H9 (cell line): Measurements from ENCODE around the gene EDIL3. TPM values are rescaled to one million over a fixed set of nuclear protein-coding genes. Genes with fewer than 3 reads are reported as not detected.

Experiments used
- DNase-seq: peaks from one replicate; pipeline ENCODE4 v3.0.0-alpha.2; 2017
- H2AFZ ChIP-seq: one replicate; pipeline ENCODE4 v1.6.1; 2013; ENCODE audit warnings: mild to moderate bottlenecking, low read length, control low read depth, moderate library complexity
- H2AK5ac ChIP-seq: 2 replicates; pipeline ENCODE4 v1.6.1; 2013; ENCODE audit warnings: low read length, control low read depth, mixed read lengths; ENCODE audit not compliant: insufficient read length
- H2BK120ac ChIP-seq: one replicate; pipeline ENCODE4 v1.6.1; 2013; ENCODE audit warnings: low read depth, mild to moderate bottlenecking, low read length, control low read depth, inconsistent platforms; ENCODE audit not compliant: poor library complexity, severe bottlenecking
- H2BK12ac ChIP-seq: 2 replicates; pipeline ENCODE4 v1.6.1; 2013; ENCODE audit warnings: low read length, control low read depth, mixed read lengths, low read depth; ENCODE audit not compliant: insufficient read length
- H2BK15ac ChIP-seq: 2 replicates; pipeline ENCODE4 v1.6.1; 2013; ENCODE audit warnings: low read depth, low read length, control low read depth
- H2BK20ac ChIP-seq: one replicate; pipeline ENCODE4 v1.6.1; 2013; ENCODE audit warnings: low read depth, mild to moderate bottlenecking, low read length, control low read depth, inconsistent platforms; ENCODE audit not compliant: poor library complexity, severe bottlenecking
- H2BK5ac ChIP-seq: 2 replicates; pipeline ENCODE4 v1.6.1; 2013; ENCODE audit warnings: low read length, control low read depth, mixed read lengths; ENCODE audit not compliant: insufficient read length
- H3K14ac ChIP-seq: 2 replicates; pipeline ENCODE4 v1.6.1; 2013; ENCODE audit warnings: low read length, control low read depth; ENCODE audit not compliant: insufficient read depth
- H3K18ac ChIP-seq: 2 replicates; pipeline ENCODE4 v1.6.1; 2013; ENCODE audit warnings: low read depth, mild to moderate bottlenecking, mixed read lengths, low read length, control low read depth; ENCODE audit not compliant: insufficient read length
- H3K23ac ChIP-seq: 2 replicates; pipeline ENCODE4 v1.6.1; 2013; ENCODE audit warnings: low read length, control low read depth, mixed read lengths, low read depth; ENCODE audit not compliant: insufficient read length
- H3K23me2 ChIP-seq: 2 replicates; pipeline ENCODE4 v1.6.1; 2013; ENCODE audit warnings: low read depth, mild to moderate bottlenecking, mixed read lengths, low read length, control low read depth; ENCODE audit not compliant: insufficient read length, poor library complexity, severe bottlenecking
- H3K27ac ChIP-seq: 2 replicates; pipeline ENCODE4 v1.5.1; 2013; ENCODE audit warnings: low read length, control low read depth, mixed read lengths, low read depth; ENCODE audit not compliant: insufficient read length
- H3K27me3 ChIP-seq: 2 replicates; pipeline ENCODE4 v1.6.1; 2013; ENCODE audit warnings: low read length, control low read depth, inconsistent platforms; ENCODE audit not compliant: insufficient read depth
- H3K4ac ChIP-seq: 2 replicates; pipeline ENCODE4 v1.6.1; 2013; ENCODE audit warnings: low read depth, mild to moderate bottlenecking, control low read depth, inconsistent platforms, low read length, moderate library complexity
- H3K4me1 ChIP-seq: 2 replicates; pipeline ENCODE4 v1.6.1; 2013; ENCODE audit warnings: low read length, control low read depth, inconsistent platforms; ENCODE audit not compliant: insufficient read depth
- H3K4me2 ChIP-seq: 2 replicates; pipeline ENCODE4 v1.6.1; 2013; ENCODE audit warnings: low read length, control low read depth, mixed read lengths; ENCODE audit not compliant: insufficient read length, insufficient read depth
- H3K56ac ChIP-seq: 2 replicates; pipeline ENCODE4 v1.6.1; 2013; ENCODE audit warnings: low read depth, mild to moderate bottlenecking, mixed read lengths, low read length, control low read depth; ENCODE audit not compliant: insufficient read length
- H3K79me1 ChIP-seq: 2 replicates; pipeline ENCODE4 v1.6.1; 2013; ENCODE audit warnings: low read depth, mild to moderate bottlenecking, moderate library complexity, low read length, control low read depth, inconsistent platforms; ENCODE audit not compliant: insufficient read depth, poor library complexity, severe bottlenecking
- H3K79me2 ChIP-seq: 2 replicates; pipeline ENCODE4 v1.6.1; 2013; ENCODE audit warnings: low read length, control low read depth, inconsistent platforms; ENCODE audit not compliant: insufficient read depth
- H3K9ac ChIP-seq: 2 replicates; pipeline ENCODE4 v1.6.1; 2013; ENCODE audit warnings: low read length, control low read depth, mixed read lengths; ENCODE audit not compliant: insufficient read length; ENCODE audit errors: extremely low read depth
- H3K9me3 ChIP-seq: one replicate; pipeline ENCODE4 v1.6.1; 2013; ENCODE audit warnings: low read depth, low read length, inconsistent platforms; ENCODE audit not compliant: control insufficient read depth
- H3T11ph ChIP-seq: one replicate; pipeline ENCODE4 v1.6.1; 2013; ENCODE audit warnings: mild to moderate bottlenecking, low read length, control low read depth, inconsistent platforms
- H4K20me1 ChIP-seq: one replicate; pipeline ENCODE4 v1.6.1; 2013; ENCODE audit not compliant: control insufficient read depth, insufficient read length, insufficient read depth
- H4K5ac ChIP-seq: 2 replicates; pipeline ENCODE4 v1.6.1; 2013; ENCODE audit warnings: low read depth, mild to moderate bottlenecking, mixed read lengths, low read length, control low read depth; ENCODE audit not compliant: insufficient read length
- H4K8ac ChIP-seq: replicated peaks from 2 replicates; pipeline ENCODE4 v1.6.1; 2013; ENCODE audit warnings: low read length, control low read depth, mixed read lengths, low read depth; ENCODE audit not compliant: insufficient read length
- H4K91ac ChIP-seq: 2 replicates; pipeline ENCODE4 v1.6.1; 2013; ENCODE audit warnings: low read depth, mild to moderate bottlenecking, moderate library complexity, mixed read lengths, low read length, control low read depth; ENCODE audit not compliant: insufficient read length
- H3K27ac Mint-ChIP-seq, 3 experiments: 2 replicates in 2 of 3; 3 replicates in 1 of 3; pipeline ENCODE4 v1.8.0; 2020 to 2021; ENCODE audit warnings: mixed read lengths in 3 of 3, mild to moderate bottlenecking in 1 of 3, moderate library complexity in 1 of 3
- H3K27me3 Mint-ChIP-seq: 2 replicates; pipeline ENCODE4 v1.8.0; 2021; ENCODE audit warnings: low read depth, mild to moderate bottlenecking, moderate library complexity, mixed read lengths
- H3K36me3 Mint-ChIP-seq, 3 experiments: 2 replicates in 2 of 3; 3 replicates in 1 of 3; pipeline ENCODE4 v1.8.0; 2020 to 2021; ENCODE audit warnings: low read depth in 3 of 3, mixed read lengths in 3 of 3; ENCODE audit not compliant: insufficient read depth in 1 of 3
- H3K4me1 Mint-ChIP-seq, 2 experiments: 2 replicates each; pipeline ENCODE4 v1.8.0; 2020; ENCODE audit warnings: mixed read lengths in 2 of 2
- H3K4me3 Mint-ChIP-seq, 2 experiments: 2 replicates in 1 of 2; 3 replicates in 1 of 2; pipeline ENCODE4 v1.8.0; 2020 to 2021; ENCODE audit warnings: mild to moderate bottlenecking in 2 of 2, mixed read lengths in 2 of 2, moderate library complexity in 1 of 2
- H3K9me3 Mint-ChIP-seq, 2 experiments: 2 replicates in 1 of 2; 3 replicates in 1 of 2; pipeline ENCODE4 v1.8.0; 2020; ENCODE audit warnings: mild to moderate bottlenecking in 2 of 2, mixed read lengths in 2 of 2, moderate library complexity in 1 of 2
- whole genome bisulfite sequencing: extraction: QIAGEN DNeasy Blood & Tissue Kit; methylation state at CpG from one replicate; pipeline ENCODE4 v1.1.7; 2013; ENCODE audit warnings: missing lambda C conversion rate, low lambda C conversion rate, mixed read lengths; ENCODE audit not compliant: insufficient read length; ENCODE audit errors: extremely low coverage; 5-methylcytosine and 5-hydroxymethylcytosine counted together
- total RNA-seq: library from RNA; stranded (reverse); gene quantifications from 2 replicates; pipeline ENCODE4 v1.2.1, GENCODE V29; 2021
- TF ChIP-seq, protein P1 (sequence below): fragments of 200-600 bp; sonication (generic); conservative IDR thresholded peaks from 3 replicates; pipeline ENCODE4 v1.8.0; 2021; ENCODE audit warnings: antibody characterized with exemption, mild to moderate bottlenecking

Gene EDIL3
- total RNA-seq, 1 experiment from 2014 or later = 61.9 TPM

DNA sequence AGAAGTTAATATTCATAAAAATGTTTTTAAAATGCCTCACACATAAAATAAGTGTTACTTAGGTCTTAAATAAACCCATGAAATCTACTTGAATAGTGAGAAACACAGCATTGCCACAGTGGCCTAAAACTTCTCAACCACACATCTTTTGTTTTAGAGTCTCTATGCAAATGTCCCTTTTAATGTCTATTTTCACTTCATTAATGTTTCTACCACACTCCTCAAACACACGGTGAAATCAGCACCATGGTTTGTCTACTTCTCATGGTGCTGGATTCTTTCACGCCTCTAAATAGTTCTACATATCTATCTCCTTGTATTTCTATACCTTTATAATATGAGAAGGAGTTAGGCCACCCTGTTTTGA is 111.2 kb downstream of the EDIL3 start:
- no peak overlapping the region for H3K27ac Mint-ChIP-seq
- Histone ChIP-seq H3K4me2 (no peak overlapping the region), H3K18ac (no peak overlapping the region), H4K20me1 (no peaks in the 10 kb centered on the region), H3K56ac (no peak overlapping the region), H2BK15ac (no peak overlapping the region), H4K5ac (no peak overlapping the region), H3K14ac (no peak overlapping the region), H3K23ac (no peak overlapping the region), H3K9me3 (no peaks in the 10 kb centered on the region), H3K27ac (no peak overlapping the region), H2AFZ (no peak overlapping the region), H2BK5ac (no peak overlapping the region), H4K8ac (no peak overlapping the region), H3K23me2 (no peaks in the 10 kb centered on the region), H3K79me1 (no peaks in the 10 kb centered on the region), H4K91ac (no peak overlapping the region), H3K4ac (no peak overlapping the region), H3T11ph (no peak overlapping the region), H3K4me1 (0 out of 2 replicates have a peak, but pooled peaks cover 3% of the 10 kb centered on the region), H3K27me3 (no peaks in the 10 kb centered on the region), H2BK12ac (no peak overlapping the region), H2BK20ac (no peak overlapping the region), H2BK120ac (no peak overlapping the region), H3K79me2 (peaks cover 2% of the 10 kb centered on the region; the same call in 1 of the 2 replicates), H2AK5ac (no peak overlapping the region), H3K9ac (no peak overlapping the region)
- no peak overlapping the region for H3K4me3 Mint-ChIP-seq
- H3K36me3 Mint-ChIP-seq = no peaks in the 10 kb centered on the region; a peak in 1 of 7 replicates
- no CpG with 5 or more reads among the region's 2 CpGs for WGBS
- H3K4me1 Mint-ChIP-seq = peaks cover 7 to 26% of the 10 kb centered on the region in 2 experiments; a peak in 3 of 4 replicates
- H3K27me3 Mint-ChIP-seq = no peaks in the 10 kb centered on the region
- no peak for DNase-seq
- TF ChIP-seq, protein P1, sequence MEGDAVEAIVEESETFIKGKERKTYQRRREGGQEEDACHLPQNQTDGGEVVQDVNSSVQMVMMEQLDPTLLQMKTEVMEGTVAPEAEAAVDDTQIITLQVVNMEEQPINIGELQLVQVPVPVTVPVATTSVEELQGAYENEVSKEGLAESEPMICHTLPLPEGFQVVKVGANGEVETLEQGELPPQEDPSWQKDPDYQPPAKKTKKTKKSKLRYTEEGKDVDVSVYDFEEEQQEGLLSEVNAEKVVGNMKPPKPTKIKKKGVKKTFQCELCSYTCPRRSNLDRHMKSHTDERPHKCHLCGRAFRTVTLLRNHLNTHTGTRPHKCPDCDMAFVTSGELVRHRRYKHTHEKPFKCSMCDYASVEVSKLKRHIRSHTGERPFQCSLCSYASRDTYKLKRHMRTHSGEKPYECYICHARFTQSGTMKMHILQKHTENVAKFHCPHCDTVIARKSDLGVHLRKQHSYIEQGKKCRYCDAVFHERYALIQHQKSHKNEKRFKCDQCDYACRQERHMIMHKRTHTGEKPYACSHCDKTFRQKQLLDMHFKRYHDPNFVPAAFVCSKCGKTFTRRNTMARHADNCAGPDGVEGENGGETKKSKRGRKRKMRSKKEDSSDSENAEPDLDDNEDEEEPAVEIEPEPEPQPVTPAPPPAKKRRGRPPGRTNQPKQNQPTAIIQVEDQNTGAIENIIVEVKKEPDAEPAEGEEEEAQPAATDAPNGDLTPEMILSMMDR = no peak
- no peaks in the 10 kb centered on the region for H3K9me3 Mint-ChIP-seq
